Amniotic stem cell (primary cell): ENCODE measurements around the gene CHMP6.
A peak's percentile ranks its signal among the peaks of the same experiment; 100 is the strongest.
"Not testable (repeated sequence)": the region's sequence is repeated elsewhere in the genome, so short reads cannot be mapped to it uniquely, and the experiment has no call there.

Experiments
- DNase-seq: peaks from one replicate; lab custom pipeline; 2025; lab: John Stamatoyannopoulos, UW

The CHMP6 gene

DNA sequence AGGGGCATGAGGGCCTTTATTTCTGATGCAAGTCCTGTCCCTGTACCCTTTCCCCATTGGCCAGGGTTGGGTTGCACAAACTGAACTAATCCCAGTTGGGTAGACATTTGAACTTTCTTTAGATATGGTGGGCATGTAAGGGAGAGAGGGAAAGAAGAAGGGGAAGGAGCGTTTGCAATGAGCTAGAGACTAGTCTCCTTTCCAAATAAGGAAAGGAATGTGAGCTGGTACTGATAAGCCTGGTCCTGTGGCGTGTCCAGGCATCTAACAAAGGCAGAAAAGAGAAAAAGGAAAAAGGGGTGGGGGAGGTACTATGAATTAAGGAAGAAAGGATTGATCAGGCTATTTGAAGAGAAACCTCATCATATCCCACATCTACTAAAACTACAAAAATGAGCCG, 20.3 kb downstream of the CHMP6 start:
- no peak for DNase-seq

DNA sequence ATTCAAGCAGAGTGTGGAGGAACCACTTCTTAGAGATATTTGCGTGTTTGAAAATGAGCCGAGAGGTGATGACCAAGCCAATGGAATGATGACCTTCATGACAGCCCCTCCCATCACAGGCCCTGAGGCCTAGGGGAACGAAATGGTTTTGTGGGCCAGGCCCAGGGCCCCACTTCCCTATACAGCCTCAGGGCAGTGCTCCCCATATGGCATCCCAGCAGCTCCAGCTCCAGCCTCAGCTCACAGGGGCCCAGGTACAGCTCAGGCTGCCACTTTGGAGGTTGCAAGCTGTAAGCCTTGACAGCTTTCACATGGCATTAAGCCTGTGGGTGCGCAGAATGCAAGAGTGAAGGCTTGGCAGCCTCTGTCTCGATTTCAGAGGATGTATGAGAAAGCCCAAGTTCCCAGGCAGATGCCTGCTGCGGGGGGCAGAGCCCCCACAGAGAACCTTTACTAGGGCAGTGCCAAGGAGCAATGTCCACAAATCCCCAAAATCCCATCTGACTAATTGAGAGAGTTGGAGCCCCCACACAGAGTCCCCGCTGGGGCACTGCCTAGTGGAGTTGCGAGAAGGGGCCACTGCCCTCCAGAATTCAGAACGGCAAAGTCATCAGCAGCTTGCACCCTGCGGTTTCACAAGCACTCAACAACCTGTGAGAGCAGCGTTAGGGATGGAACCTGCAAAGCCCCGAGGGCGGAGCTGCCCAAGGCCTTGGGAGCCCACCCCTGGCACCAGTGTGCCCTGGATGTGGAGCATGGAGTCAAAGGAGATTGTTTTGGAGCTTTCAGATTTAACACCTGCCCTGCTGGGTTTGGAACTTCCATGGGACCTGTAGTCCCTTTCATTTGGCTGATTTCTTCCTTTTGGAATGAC, 21.2 kb downstream of the CHMP6 start:
- no peak for DNase-seq

DNA sequence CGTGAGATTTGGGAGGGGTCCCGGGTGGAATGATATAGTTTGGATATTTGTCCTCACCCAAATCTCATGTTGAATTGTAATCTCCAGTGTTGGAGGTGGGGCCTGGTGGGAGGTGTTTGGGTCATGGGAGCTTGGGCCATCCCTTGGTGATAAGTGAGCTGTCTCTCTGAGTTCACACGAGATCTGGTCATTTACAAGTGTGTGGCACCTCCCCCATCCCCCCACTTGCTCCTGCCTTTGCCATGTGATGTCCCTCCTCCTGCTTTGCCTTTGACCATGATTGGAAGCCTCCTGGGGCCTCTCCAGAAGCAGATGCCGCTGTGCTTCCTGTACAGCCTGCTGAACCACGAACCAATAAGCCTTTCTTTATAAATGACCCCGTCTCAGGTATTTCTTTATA, 22.0 kb downstream of the CHMP6 start:
- no peak for DNase-seq

GRCh38 chr17:81015136-81015535, 23.5 kb downstream of the CHMP6 start:
- DNase-seq, result no peak

DNA sequence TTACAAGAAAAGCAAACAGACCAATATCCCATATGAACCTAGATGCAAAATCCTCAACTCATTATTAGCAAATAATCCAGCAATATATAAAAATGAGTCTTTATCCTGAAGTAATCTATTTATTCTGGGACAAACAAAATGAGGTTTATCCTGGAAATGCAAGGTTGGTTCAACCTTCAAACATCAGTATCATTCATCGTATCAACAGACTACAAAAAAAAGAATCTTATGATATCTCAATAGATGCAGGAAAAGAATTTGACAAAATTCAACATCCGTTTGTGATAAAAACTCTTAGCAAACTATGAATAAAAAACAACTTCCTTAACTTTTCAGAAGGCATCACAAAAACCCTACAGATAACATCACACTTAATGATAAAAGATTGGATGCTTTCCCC, 24.9 kb downstream of the CHMP6 start:
- no peak for DNase-seq

GRCh38 chr17:81017330-81017729, 25.7 kb downstream of the CHMP6 start:
- DNase-seq, result not testable (repeated sequence)

- peak; percentile 37 for DNase-seq
Measured at GRCh38 chr17:81018044-81018802, 26.6 kb downstream of the CHMP6 start.

- no peak for DNase-seq
Measured at GRCh38 chr17:81019563-81020442, 28.2 kb downstream of the CHMP6 start.

DNA sequence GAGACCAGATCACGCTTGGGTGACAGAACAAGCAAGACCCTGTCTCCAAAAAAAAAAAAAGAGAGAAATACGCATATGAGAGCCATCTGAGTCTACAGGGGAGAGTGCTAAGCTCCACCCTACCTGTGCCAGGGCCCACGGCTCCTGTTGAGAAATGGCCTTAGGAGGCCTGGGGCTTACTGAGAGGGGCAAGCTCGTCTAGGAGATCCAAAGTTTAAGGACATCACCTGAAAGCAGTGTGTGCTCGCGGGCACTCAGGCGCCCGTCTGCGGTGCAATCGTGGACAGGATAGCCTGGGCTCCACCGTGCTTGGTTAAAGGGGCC, 28.8 kb downstream of the CHMP6 start:
- DNase-seq, result no peak

- DNase-seq, result no peak
Measured at GRCh38 chr17:81020767-81021497, 29.3 kb downstream of the CHMP6 start.

DNA sequence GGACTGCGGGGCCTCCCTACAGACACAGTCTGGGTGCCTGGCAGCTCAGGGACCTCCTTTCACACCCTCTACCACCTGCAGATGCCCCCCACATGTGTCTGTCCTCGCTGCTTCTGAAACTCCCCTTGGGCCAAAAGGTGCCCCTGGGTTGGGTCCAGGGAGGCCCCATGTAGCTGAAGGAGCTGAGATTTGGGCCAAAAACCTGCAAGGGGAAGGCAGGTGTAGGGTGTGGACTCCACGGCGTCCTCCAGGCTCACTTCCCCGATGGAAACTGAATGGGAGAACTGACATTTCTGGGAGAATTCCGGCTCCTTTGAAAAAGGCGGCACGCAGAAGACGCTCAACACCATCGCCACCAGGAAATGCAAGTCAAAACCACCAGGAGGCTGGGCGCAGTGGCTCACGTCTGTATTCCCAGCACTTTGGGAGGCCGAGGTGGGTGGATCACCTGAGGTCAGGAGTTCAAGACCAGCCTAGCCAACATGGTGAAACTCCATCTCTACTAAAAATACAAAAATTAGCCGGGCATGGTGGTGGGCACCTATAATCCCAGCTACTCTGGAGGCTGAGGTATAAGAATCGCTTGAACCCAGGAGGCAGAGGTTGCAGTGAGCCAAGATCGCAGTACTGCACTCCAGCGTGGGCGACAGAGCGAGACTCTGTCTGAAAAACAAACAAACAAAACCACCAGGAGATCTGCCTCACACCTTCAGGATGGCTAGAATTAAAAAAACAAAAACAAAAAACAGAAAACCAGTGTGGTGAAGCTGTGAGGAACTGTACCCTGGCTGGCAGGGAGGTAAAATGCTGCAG, 30.1 kb downstream of the CHMP6 start:
- no peak for DNase-seq

- DNase-seq, result no peak
Measured at GRCh38 chr17:81022344-81022676, 30.7 kb downstream of the CHMP6 start.

GRCh38 chr17:81025065-81025740, 33.6 kb downstream of the CHMP6 start:
- no peak for DNase-seq

- no peak for DNase-seq
Measured at GRCh38 chr17:81025741-81026129, 34.1 kb downstream of the CHMP6 start.

GRCh38 chr17:81026266-81027036, 34.8 kb downstream of the CHMP6 start:
- no peak for DNase-seq

- no peak for DNase-seq
Measured at GRCh38 chr17:81027038-81027437, 35.4 kb downstream of the CHMP6 start.

GRCh38 chr17:81027591-81028505, 36.2 kb downstream of the CHMP6 start:
- no peak for DNase-seq

GRCh38 chr17:81028506-81028858, 36.8 kb downstream of the CHMP6 start:
- no peak for DNase-seq

DNA sequence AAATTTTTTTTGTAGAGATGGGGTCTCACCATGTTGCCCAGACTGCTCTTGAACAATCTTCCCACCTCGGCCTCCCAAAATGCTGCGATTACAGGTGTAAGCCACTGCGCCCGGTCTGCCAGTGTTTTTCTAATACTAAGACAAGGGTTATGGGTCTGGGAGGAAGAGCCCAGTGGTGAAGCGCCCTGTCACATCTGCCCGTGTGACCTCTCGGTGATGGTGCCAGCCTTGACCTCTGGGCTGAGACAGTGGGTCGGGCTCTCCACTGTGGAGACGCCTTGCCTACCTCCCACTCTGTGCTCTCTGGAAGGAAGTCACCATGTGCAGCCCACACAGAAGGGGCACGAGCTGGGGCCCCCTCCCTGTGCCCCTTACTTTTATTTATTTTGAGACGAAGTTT, 38.2 kb downstream of the CHMP6 start:
- no peak for DNase-seq
